HL-60 (cell line): ENCODE results near the gene EGFR.

Experiments used
- DNase-seq, 2 experiments: peaks; one replicate each; pipeline ENCODE4 v3.0.0-alpha.2; 2010 to 2020; ENCODE audit warnings: low read depth in 1 of 2, low spot score in 1 of 2
- H3K27ac ChIP-seq: fragments of 250-450 bp; sonication (Bioruptor Pico); replicated peaks from 2 replicates; pipeline ENCODE4 v1.5.1; 2020; ENCODE audit warnings: mild to moderate bottlenecking, moderate library complexity
- H3K27me3 ChIP-seq: fragments of 250-450 bp; sonication (Bioruptor Pico); 2 replicates; pipeline ENCODE4 v1.5.1; 2021; ENCODE audit warnings: mild to moderate bottlenecking, moderate library complexity; ENCODE audit not compliant: insufficient read depth, poor library complexity, severe bottlenecking
- H3K4me3 ChIP-seq: replicated peaks from 2 replicates; pipeline ENCODE4 v1.5.1; 2011; ENCODE audit warnings: mild to moderate bottlenecking, control low read depth, low read length; ENCODE audit not compliant: insufficient read depth
- CTCF ChIP-seq: IDR thresholded peaks from one replicate; pipeline ENCODE4 v1.5.1; 2011; ENCODE audit warnings: low read length, control low read depth, inconsistent platforms; ENCODE audit not compliant: insufficient read depth
- GABPA ChIP-seq: IDR thresholded peaks from 2 replicates; pipeline ENCODE4 v1.6.1; 2012; ENCODE audit warnings: low read depth
- POLR2AphosphoS5 ChIP-seq: IDR thresholded peaks from 2 replicates; pipeline ENCODE4 v1.6.1; 2012; ENCODE audit warnings: low read depth
- REST ChIP-seq: IDR thresholded peaks from 2 replicates; pipeline ENCODE4 v1.6.1; 2012; ENCODE audit warnings: low read depth; ENCODE audit not compliant: insufficient replicate concordance
- SPI1 ChIP-seq: IDR thresholded peaks from 2 replicates; pipeline ENCODE4 v1.6.1; 2012; ENCODE audit warnings: low read depth, mild to moderate bottlenecking, borderline replicate concordance

The EGFR gene

GRCh38 chr7:55095672-55096071, 76.9 kb downstream of the EGFR start:
- H3K27ac ChIP-seq = no peak overlapping the region
- H3K27me3 ChIP-seq = no peaks in the 10 kb centered on the region
- H3K4me3 ChIP-seq = no peak overlapping the region
- DNase-seq = no peak
- TF ChIP-seq GABPA (no peak), SPI1 (no peak), REST (no peak), POLR2AphosphoS5 (no peak), CTCF (no peak)

GRCh38 chr7:55096323-55096722, 77.5 kb downstream of the EGFR start:
- no peak for DNase-seq
- Histone ChIP-seq H3K27me3 (no peaks in the 10 kb centered on the region), H3K27ac (no peak overlapping the region), H3K4me3 (no peak overlapping the region)
- no peak for TF ChIP-seq GABPA

- no peaks in the 10 kb centered on the region for H3K27me3 ChIP-seq
- no peak for DNase-seq
- no peak overlapping the region for H3K4me3 ChIP-seq
- no peak for TF ChIP-seq POLR2AphosphoS5
- no peak for TF ChIP-seq CTCF
- no peak for TF ChIP-seq SPI1
- TF ChIP-seq REST = no peak
- no peak overlapping the region for H3K27ac ChIP-seq
Measured at GRCh38 chr7:55097100-55097499, 78.3 kb downstream of the EGFR start.

GRCh38 chr7:55099066-55099820, 80.4 kb downstream of the EGFR start:
- no peak overlapping the region for H3K27ac ChIP-seq
- TF ChIP-seq POLR2AphosphoS5 (no peak), REST (no peak), CTCF (no peak), SPI1 (no peak), GABPA (no peak)
- H3K4me3 ChIP-seq = no peak overlapping the region
- no peaks in the 10 kb centered on the region for H3K27me3 ChIP-seq
- DNase-seq = no peak
